NK-92 (cell line): Measurements from ENCODE around the gene GCLC.

Experiments used
- DNase-seq: peaks from one replicate; lab custom pipeline; 2025; ENCODE audit not compliant: unreplicated experiment; lab: John Stamatoyannopoulos, UW

GCLC gene

GRCh38 chr6:53461041-53461656 is 83.8 kb downstream of the GCLC start:
- no peak for DNase-seq

- no peak for DNase-seq
These were observed 86.6 kb downstream of the GCLC start for GRCh38 chr6:53458105-53458866.

GRCh38 chr6:53456809-53457208 is 88.1 kb downstream of the GCLC start:
- DNase-seq, result no peak

- DNase-seq, result no peak
These were observed 89.2 kb downstream of the GCLC start for GRCh38 chr6:53455678-53456077.

GRCh38 chr6:53451165-53451564 is 93.7 kb downstream of the GCLC start:
- no peak for DNase-seq

- no peak for DNase-seq
These were observed 97.0 kb downstream of the GCLC start for GRCh38 chr6:53447865-53448264.
